HG03378 (cell line): ENCODE data around the gene LRFN5.
"Not testable (repeated sequence)": the region's sequence is repeated elsewhere in the genome, so short reads cannot be mapped to it uniquely, and the experiment has no call there.

ENCODE experiments used
- ATAC-seq: cut with Tn5 transposase; IDR thresholded peaks from one replicate; pipeline ENCODE4 v1.9.1; 2021; ENCODE audit warnings: mild to moderate bottlenecking, moderate library complexity; ENCODE audit not compliant: unreplicated experiment

Gene LRFN5

GRCh38 chr14:41878321-41878720, 271.6 kb downstream of the LRFN5 start:
- no peak for ATAC-seq

GRCh38 chr14:41891624-41892023, 284.9 kb downstream of the LRFN5 start:
- ATAC-seq = no peak

- no peak for ATAC-seq
Measured at GRCh38 chr14:41899416-41899815, 292.7 kb downstream of the LRFN5 start.

- ATAC-seq = no peak
Measured at GRCh38 chr14:41900644-41901043, 294.0 kb downstream of the LRFN5 start.

- no peak for ATAC-seq
Measured at GRCh38 chr14:41901089-41901488, 294.4 kb downstream of the LRFN5 start.

GRCh38 chr14:41905394-41905964, 298.8 kb downstream of the LRFN5 start:
- ATAC-seq = no peak

GRCh38 chr14:41911155-41911554, 304.5 kb downstream of the LRFN5 start:
- not testable (repeated sequence) for ATAC-seq

GRCh38 chr14:41913398-41913797, 306.7 kb downstream of the LRFN5 start:
- ATAC-seq = no peak

- no peak for ATAC-seq
Measured at GRCh38 chr14:41915732-41916131, 309.1 kb downstream of the LRFN5 start.

GRCh38 chr14:41916313-41916712, 309.6 kb downstream of the LRFN5 start:
- no peak for ATAC-seq

GRCh38 chr14:41925409-41925808, 318.7 kb downstream of the LRFN5 start:
- no peak for ATAC-seq

GRCh38 chr14:41950428-41951151, 343.9 kb downstream of the LRFN5 start:
- ATAC-seq = no peak
